OCI-LY1 (cell line): ENCODE results near the gene SEMA6B.
"Not testable (repeated sequence)": the region's sequence is repeated elsewhere in the genome, so short reads cannot be mapped to it uniquely, and the experiment has no call there.

Experiments used
- H2AFZ ChIP-seq: fragments of 200-600 bp; sonication (generic), shearing (Covaris generic); 2 replicates; pipeline ENCODE4 v1.6.0; 2014; ENCODE audit warnings: antibody characterized with exemption, mild to moderate bottlenecking, low read length
- H3F3A ChIP-seq: fragments of 200-600 bp; sonication (generic), shearing (Covaris generic); 2 replicates; pipeline ENCODE4 v1.6.0; 2014; ENCODE audit warnings: mild to moderate bottlenecking, antibody characterized with exemption, low read length, moderate library complexity; ENCODE audit not compliant: insufficient read depth
- H3K27ac ChIP-seq: fragments of 200-600 bp; sonication (generic); 2 replicates; pipeline ENCODE4 v1.5.1; 2014; ENCODE audit warnings: low read length, mixed run types, mild to moderate bottlenecking, low read depth; ENCODE audit not compliant: poor library complexity, severe bottlenecking
- H3K27me3 ChIP-seq: fragments of 200-600 bp; sonication (generic); 2 replicates; pipeline ENCODE4 v1.6.0; 2014; ENCODE audit warnings: antibody characterized with exemption, mild to moderate bottlenecking, low read length, moderate library complexity; ENCODE audit not compliant: insufficient read depth
- H3K36me3 ChIP-seq: fragments of 200-600 bp; sonication (generic); 2 replicates; pipeline ENCODE4 v1.6.1; 2014; ENCODE audit warnings: mild to moderate bottlenecking, antibody characterized with exemption, low read length, moderate library complexity, mixed read lengths; ENCODE audit not compliant: insufficient read depth
- H3K4me1 ChIP-seq: fragments of 200-600 bp; sonication (generic); 2 replicates; pipeline ENCODE4 v1.5.1; 2014; ENCODE audit warnings: mild to moderate bottlenecking, low read length, moderate library complexity; ENCODE audit not compliant: insufficient read depth, severe bottlenecking
- H3K4me2 ChIP-seq: fragments of 200-600 bp; sonication (generic), shearing (Covaris generic); 2 replicates; pipeline ENCODE4 v1.6.1; 2014; ENCODE audit warnings: low read length
- H3K4me3 ChIP-seq: fragments of 200-600 bp; sonication (generic); 2 replicates; pipeline ENCODE4 v1.5.1; 2014; ENCODE audit warnings: low read length, low read depth, mild to moderate bottlenecking, mixed read lengths; ENCODE audit not compliant: poor library complexity, severe bottlenecking
- H3K79me2 ChIP-seq: fragments of 200-600 bp; shearing (Covaris generic); 2 replicates; pipeline ENCODE4 v1.6.1; 2016; ENCODE audit warnings: mixed run types, low read length, mixed read lengths; ENCODE audit not compliant: insufficient read depth
- H3K9ac ChIP-seq: fragments of 200-600 bp; sonication (generic), shearing (Covaris generic); 2 replicates; pipeline ENCODE4 v1.6.1; 2014; ENCODE audit warnings: mild to moderate bottlenecking, low read length, mixed read lengths
- H3K9me2 ChIP-seq: fragments of 200-600 bp; sonication (generic), shearing (Covaris generic); 2 replicates; pipeline ENCODE4 v1.6.1; 2014; ENCODE audit warnings: low read depth, mild to moderate bottlenecking, low read length, mixed read lengths
- H3K9me3 ChIP-seq: fragments of 200-600 bp; shearing (Covaris generic); 2 replicates; pipeline ENCODE4 v1.6.1; 2014; ENCODE audit warnings: low read length, mixed read lengths
- H4K20me1 ChIP-seq: fragments of 200-600 bp; sonication (generic), shearing (Covaris generic); 2 replicates; pipeline ENCODE4 v1.6.0; 2016; ENCODE audit warnings: mild to moderate bottlenecking, low read length; ENCODE audit not compliant: insufficient read depth
- CTCF ChIP-seq: fragments of 200-600 bp; sonication (generic), shearing (Covaris generic); IDR thresholded peaks from 2 replicates; pipeline ENCODE4 v1.5.1; 2017; ENCODE audit warnings: mild to moderate bottlenecking, antibody characterized with exemption, low read length, moderate library complexity, mixed read lengths
- EZH2 ChIP-seq: fragments of 200-600 bp; sonication (generic), shearing (Covaris generic); IDR thresholded peaks from 2 replicates; pipeline ENCODE4 v1.8.0; 2017; ENCODE audit warnings: borderline replicate concordance, mixed run types, mild to moderate bottlenecking, antibody characterized with exemption, low read length, moderate library complexity, mixed read lengths

The SEMA6B gene

GRCh38 chr19:4597975-4598671 is 38.6 kb upstream of the SEMA6B start:
- Histone ChIP-seq H3K9me3 (no peaks in the 10 kb centered on the region), H3K27me3 (peaks cover 4% of the 10 kb centered on the region; the same call in 1 of the 2 replicates), H4K20me1 (no peaks in the 10 kb centered on the region), H3K9me2 (no peaks in the 10 kb centered on the region), H3F3A (no peaks in the 10 kb centered on the region), H3K4me2 (peak overlapping the region; percentile 68), H3K79me2 (no peaks in the 10 kb centered on the region), H3K4me1 (peaks cover 6% of the 10 kb centered on the region), H3K4me3 (peak overlapping the region; percentile 43), H2AFZ (no peak overlapping the region), H3K27ac (no peak overlapping the region), H3K36me3 (no peaks in the 10 kb centered on the region), H3K9ac (no peak overlapping the region)
- TF ChIP-seq CTCF = no peak
- TF ChIP-seq EZH2 = no peak

- Histone ChIP-seq H3K9me2 (no peaks in the 10 kb centered on the region), H3K9me3 (no peaks in the 10 kb centered on the region), H2AFZ (no peak overlapping the region), H3K9ac (no peak overlapping the region), H3K79me2 (no peaks in the 10 kb centered on the region), H3K4me2 (peak overlapping the region; percentile 34), H3F3A (no peaks in the 10 kb centered on the region), H4K20me1 (no peaks in the 10 kb centered on the region), H3K4me1 (peaks cover 6% of the 10 kb centered on the region), H3K4me3 (no peak overlapping the region), H3K36me3 (no peaks in the 10 kb centered on the region), H3K27me3 (peaks cover under 1% of the 10 kb centered on the region; the same call in 1 of the 2 replicates), H3K27ac (no peak overlapping the region)
- no peak for TF ChIP-seq EZH2
- no peak for TF ChIP-seq CTCF
Measured at GRCh38 chr19:4597278-4597974, 37.9 kb upstream of the SEMA6B start.

GRCh38 chr19:4596033-4596904 is 36.8 kb upstream of the SEMA6B start:
- Histone ChIP-seq H3K9me3 (no peaks in the 10 kb centered on the region), H3K9ac (no peak overlapping the region), H2AFZ (no peak overlapping the region), H3K4me2 (no peak overlapping the region), H3K79me2 (no peaks in the 10 kb centered on the region), H3K27me3 (0 out of 2 replicates have a peak, but pooled peaks cover 2% of the 10 kb centered on the region), H3K4me3 (no peak overlapping the region), H3K4me1 (peaks cover 6% of the 10 kb centered on the region), H3F3A (no peaks in the 10 kb centered on the region), H3K27ac (no peak overlapping the region), H3K9me2 (no peaks in the 10 kb centered on the region), H4K20me1 (no peaks in the 10 kb centered on the region), H3K36me3 (no peaks in the 10 kb centered on the region)
- TF ChIP-seq EZH2 = no peak
- no peak for TF ChIP-seq CTCF

- not testable (repeated sequence) for H3F3A ChIP-seq, H3K27me3 ChIP-seq, H3K4me1 ChIP-seq, H3K4me3 ChIP-seq, H4K20me1 ChIP-seq, H3K9me2 ChIP-seq, H3K9me3 ChIP-seq, H3K9ac ChIP-seq, H3K79me2 ChIP-seq, H2AFZ ChIP-seq, H3K27ac ChIP-seq, H3K4me2 ChIP-seq, H3K36me3 ChIP-seq
Measured at GRCh38 chr19:4595158-4595557, 35.7 kb upstream of the SEMA6B start.
